GM19023 (cell line): ENCODE data around the gene SPINT1.
"Not testable (repeated sequence)": the region's sequence is repeated elsewhere in the genome, so short reads cannot be mapped to it uniquely, and the experiment has no call there.

Experiments
- ATAC-seq: cut with Tn5 transposase; IDR thresholded peaks from one replicate; pipeline ENCODE4 v1.9.1; 2021; ENCODE audit warnings: mild to moderate bottlenecking, moderate library complexity; ENCODE audit not compliant: unreplicated experiment

The SPINT1 gene

DNA sequence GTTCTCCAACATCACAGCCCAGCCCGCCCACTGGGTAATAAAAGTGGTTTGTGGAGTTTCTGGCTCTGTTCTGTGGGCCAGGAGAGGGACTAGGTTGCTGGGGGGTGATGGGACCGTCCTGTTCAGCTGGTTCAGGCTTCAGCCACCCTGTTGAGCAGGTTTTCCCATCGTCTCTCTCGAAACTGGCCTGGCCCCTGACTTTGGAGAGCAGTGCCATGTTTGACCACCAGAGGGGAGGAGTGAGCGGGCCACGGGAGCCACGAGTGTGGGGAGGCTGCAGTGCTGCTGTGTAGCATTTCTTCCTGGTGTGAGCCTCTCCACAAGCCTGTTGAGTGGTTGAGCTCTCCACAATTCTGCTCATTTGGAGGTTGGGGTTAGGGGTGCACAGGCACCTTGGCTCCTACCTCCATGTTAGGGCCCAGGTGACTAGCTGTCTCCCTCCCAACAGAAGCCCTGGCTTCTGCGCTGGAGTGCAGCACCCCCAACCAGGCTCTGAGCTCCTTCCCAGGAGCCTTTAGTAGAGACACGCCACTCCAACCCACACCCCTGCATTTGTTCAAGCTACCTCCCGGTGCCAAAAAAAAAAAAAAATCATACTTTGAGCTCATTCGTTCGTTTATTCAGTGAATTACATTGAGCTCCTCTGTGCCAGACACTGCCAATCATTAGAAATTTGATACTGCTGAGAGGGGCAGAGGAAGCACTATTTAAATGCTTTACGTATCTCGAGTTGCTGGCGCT is 13.9 kb downstream of the SPINT1 start:
- ATAC-seq, result peak; percentile 75

DNA sequence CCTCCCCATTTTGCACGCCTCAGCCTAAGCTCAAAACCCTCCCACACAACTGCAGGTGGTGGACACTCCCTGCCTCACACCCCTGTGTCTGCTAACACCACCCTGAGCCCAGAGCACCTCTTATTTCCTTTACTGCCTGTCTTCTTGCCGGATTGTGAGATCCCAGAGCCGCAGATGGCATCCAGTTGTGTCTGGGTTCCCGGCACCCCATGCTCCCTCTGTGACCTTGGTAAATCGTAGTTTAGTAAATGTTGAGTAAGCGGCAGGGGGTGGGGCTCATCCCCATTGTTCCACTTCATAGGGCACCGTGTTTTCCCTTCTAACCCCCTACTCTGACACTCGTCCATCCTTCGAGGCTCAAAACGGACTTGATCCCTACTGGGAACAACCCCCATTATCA is 14.9 kb downstream of the SPINT1 start:
- no peak for ATAC-seq

DNA sequence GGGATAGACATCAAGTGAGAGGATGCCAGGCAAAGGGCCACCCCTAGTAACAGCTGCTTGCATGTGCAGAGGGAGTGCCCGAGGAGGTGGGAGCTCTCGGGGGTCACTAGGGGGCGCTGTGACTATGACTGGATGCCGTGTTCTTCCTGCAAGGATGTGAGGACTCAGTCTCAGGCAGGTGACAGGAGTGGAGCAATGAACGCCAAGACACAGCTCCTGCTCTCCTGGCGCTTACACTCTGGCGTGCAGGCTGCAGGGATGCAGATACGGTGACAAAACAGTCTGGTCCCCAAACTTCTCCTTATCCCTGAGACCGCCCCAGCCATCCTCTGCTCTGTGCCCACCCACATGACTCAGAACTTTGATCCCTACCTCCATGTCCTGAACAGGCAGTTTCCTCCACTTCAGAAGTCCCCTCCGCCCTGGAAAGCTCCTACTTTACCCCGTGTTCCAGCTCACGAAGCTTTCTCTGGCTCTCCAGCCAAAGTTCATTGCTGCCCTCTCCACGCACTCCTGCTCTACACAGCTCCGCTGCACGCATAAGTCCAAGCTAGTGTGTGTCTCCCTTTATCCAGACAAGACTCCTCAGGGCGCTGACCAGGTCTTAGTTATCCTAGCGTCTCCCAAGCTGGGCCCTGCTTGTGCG is 15.5 kb downstream of the SPINT1 start:
- ATAC-seq, result no peak

DNA sequence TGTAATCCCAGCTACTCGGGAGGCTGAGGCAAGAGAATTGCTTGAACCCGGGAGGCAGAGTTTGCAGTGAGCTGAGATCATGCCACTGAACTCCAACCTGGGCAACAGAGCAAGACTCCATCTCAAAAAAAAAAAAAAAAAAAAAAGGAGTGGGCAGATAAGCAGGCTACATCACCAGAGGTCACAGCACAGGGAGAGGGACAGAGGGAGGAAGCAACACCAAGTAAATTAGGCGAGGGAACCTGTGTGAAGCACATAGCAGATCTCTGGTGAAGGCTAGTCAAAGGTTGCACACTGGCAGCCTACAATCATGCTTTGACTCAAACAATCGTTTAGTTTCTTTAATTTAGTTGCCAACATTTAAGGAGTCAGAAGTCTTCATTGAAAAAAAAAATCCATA is 17.3 kb downstream of the SPINT1 start:
- not testable (repeated sequence) for ATAC-seq

DNA sequence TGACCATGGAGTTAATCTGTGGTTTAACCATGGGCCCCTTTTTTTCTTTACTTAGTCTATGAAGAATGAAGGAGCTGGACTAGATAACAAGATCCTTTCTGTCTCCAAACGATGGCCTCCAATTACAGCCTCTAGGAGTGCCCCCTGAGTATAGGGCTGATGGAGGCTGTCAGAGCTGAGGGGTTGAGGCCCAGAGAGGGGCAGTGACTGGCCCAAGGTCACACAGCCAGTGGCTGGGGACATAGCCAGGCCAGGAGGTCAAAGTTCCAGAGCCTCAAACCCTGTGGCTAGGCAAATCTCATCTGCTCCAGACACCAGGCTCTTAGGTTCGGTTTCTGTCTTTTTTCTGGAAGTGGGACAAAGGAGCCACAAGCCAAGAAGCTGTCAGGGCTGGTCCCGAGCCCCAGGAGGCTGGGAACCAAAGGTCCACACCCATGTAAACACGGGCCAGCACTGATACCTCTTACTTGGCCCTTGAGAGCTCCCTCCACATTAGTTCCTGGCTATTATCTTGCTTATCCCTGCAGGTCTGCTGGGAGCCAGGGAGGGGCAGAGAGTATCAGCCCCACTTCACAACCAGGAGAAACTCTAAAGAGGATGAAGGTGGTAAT is 19.9 kb downstream of the SPINT1 start:
- no peak for ATAC-seq

DNA sequence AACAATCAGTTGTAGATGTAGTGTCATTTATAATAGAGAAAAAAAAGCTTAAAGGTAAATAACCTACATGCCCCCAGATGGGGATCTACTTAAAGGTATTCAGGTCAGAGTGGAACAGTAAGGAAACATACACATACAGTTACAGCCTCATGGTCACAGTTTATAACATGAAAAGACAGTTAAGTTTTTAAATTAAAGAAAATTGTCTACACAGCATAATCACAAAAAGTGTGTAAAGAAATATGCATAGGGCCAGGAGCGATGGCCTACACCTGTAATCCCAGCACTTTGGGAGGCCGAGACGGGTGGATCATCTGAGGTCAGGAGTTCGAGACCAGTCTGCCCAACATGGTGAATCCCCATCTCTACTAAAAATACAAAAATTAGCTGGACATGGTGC is 23.4 kb downstream of the SPINT1 start:
- ATAC-seq, result no peak

DNA sequence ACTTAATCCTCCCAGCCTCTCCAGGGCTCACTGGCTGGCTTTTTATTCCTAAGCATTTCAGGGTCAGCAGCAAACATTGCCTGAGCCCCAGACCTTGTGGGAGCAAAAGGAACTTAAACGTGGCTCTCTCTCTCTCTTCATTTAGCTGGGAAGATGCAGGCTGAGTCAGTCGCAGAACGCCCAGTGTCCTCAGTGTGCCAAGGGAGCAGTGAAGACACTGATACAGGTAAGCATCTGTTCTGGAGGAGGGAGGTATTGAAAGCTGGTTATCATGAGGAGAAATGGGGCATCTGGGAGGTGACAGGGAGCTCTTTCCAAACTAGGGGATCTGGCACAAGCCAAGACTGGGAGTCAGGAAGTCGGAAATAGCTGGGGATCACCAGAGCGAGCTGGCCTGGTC is 25.8 kb downstream of the SPINT1 start:
- no peak for ATAC-seq

DNA sequence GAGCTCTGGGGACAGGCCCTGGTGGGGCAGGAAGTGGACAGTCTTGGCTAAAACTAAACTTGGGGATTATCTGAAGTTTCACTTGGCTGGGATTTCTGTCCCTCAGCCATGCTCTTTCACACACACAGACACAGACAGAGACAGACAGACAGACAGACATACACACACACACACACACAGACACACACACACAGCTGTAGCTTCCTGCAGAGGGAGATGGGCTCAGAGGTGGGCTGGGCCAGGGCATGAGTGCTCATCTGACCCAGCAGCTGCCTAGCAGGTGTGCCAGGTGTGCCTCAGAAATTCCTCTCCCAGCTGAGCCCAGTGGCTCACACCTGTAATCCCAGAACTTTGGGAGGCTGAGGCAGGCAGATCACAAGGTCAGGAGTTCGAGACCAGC is 26.9 kb downstream of the SPINT1 start:
- no peak for ATAC-seq

DNA sequence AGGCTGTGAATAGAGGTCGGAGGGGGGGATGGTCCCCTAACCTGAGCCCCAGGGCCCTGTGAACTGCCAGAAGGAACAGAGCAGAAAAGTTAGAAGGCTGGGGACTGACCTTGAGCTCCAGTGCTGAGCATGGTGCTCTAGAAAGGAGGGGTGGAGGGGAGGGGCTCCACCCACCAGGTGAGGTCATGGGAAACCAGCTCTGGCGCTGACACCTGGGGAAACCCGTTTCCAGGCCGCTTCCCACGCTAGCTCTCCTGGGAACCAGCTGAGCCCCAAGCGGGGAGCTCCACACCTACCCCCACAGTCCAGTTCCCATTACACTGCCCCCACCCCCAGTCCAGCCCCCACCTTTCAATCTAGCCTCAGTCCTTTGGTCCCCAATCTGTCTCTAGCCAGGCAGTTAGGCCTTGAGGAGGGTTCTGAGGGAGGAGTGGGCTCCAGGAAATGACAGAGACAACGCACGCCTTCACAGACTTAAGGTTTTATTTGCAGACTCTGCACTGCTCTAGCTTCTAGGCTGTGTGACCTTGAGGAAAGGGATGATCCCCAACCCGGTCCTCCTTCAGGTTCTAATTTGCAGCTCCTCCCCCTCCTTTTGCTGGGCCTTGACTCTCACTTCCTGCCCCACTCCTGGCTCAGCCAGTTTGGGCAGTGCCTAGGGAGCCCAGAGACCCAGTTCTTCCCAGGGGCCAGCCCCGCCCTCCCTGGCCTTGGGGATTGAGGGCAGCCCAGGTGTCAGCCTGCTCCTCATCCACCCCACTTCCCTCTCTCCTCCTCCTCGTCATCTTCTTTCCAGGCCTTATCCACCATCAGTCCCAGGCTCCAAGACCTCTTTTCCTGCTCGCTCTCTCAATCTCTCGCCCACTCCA is 28.1 kb downstream of the SPINT1 start:
- no peak for ATAC-seq

DNA sequence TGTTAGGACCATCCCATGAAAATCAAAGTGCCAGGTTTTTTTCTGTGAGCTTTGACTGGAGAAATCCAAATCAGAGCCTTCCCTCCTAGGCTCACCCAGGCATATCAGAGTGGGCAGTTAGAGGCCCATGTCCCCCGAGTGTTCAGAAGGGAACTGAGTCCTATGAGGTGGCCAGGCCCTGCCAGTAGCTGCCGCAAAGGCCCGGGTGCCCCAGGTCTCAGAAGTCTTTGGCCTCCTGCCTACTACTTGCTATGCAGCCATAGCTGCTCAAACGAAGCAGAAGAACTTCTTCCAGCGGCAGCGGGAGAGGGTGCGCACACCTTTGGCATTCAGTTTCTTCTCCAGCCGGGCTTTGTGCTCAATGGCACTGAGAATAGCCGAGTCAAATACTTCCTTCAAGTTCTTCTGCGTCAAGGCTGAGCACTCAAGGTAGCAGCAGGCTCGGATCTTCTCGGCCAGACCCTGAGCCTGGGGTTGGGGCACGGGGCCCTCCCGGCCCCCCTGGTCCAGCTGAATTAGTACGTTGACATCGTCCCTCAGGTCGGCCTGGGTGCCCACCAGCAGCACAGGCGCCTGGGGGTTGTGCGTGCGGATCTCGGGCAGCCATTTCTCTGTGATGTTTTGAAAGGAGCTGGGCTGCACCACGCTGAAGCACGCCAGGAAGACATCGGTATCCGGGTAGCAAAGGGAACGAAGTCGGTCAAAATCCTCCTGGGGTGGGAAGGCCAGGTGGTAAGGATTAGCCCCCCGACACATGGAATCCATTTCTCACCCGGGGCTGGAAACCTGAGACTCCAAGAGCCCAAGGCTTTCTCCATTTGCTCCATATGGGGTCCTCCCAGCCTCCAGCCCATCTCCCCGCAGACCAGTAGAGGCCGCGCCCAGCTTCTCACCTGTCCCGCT is 29.2 kb downstream of the SPINT1 start:
- no peak for ATAC-seq

DNA sequence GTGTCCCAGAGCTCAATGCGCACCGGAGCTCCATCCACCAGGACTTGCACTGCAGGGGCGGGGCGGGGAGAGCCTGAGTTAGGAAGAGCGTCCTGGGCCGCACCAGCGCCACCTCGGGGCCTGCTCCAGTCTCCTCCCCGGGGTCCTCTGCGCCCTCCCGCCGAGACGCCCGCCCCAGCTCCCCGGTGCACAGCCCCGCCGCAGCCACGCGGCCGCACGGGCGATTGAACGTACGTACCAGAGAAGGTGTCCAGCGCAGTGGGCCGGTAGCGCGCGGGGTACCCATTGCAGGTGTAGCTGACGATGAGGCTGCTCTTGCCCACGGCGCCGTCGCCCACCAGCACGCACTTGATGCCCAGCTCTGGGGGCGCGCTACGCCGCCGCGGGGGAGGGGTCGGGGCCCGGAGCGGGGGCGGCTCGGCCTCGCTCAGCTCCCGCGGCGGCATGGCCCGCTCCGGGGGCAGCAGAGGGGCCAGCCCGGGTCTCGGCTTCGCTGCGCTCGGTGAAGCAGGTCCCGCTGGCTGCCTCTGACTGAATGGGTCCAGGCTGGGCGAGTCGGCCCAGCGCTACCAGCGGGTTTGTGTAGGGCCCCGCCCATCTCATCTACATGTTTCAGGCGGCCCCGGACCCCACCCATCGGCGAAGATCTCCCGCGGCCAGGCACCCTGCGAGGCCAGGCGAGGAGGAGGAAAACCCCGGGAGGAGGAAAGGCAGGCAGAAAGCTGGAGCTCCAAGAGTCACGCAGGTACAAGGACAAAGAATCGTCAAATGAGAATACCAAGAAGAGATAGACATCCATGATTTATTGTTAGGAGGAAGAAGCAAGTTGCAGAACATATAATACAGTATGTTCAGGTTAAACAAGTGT is 30.1 kb downstream of the SPINT1 start, which contains the start of gene RHOV:
Gene RHOV (minus strand): TSS at position 541 of the 868 bp plus-strand sequence. CDS start 95 bp downstream, at position 446.
- peak; percentile 65 for ATAC-seq

DNA sequence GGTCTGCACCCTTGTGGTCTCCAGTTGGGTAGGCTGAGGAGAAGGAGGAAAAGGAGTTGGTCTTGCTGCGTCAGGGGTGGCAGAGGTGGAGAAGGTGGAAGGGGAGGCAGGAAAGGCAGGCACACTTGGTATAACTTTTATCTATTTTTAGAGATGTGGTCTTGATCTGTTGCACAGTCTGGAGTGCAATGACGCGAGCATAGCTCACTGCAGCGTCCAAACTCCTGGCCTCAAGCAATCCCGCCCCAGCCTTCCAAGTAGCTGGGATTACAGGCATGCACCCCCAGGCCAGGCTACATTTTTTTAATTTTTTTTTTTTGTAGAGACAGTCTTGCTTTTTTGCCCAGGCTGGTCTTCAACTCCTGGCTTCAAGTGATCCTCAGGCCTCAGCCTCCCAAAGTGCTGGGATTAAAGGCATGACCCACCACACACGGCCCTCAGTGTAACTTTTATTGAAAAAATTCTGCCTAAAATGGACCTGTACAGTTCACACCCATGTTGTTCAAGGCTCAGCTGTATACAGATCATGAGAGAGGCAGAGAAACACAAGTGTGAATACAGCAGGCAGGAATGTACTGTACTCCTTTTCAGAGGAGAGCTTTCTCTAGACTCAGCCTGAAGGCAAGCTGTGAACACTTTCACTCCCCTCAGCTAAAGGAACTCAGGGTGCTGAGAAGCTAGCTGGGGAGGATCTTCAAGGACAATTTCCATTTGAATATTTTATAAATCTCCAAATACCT is 32.3 kb downstream of the SPINT1 start:
- no peak for ATAC-seq

DNA sequence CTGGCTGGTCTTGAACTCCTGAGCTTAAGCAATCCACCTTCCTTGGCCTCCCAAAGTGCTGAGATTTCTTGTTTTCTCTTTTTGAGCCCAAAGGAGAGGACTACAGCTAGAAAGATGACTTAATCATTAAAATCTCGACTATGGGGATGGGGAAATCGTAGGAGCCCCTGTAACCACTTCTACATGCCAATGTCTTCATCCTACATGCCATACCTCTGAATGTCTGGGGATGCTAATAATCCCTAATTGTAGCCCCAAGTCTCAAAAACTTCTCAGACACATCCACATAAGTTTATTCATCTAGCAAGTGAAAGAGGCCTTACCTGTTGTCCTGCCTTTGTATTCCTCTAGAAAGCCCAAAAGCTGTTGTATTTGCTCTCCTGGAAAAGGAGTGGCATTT is 33.8 kb downstream of the SPINT1 start:
- no peak for ATAC-seq

DNA sequence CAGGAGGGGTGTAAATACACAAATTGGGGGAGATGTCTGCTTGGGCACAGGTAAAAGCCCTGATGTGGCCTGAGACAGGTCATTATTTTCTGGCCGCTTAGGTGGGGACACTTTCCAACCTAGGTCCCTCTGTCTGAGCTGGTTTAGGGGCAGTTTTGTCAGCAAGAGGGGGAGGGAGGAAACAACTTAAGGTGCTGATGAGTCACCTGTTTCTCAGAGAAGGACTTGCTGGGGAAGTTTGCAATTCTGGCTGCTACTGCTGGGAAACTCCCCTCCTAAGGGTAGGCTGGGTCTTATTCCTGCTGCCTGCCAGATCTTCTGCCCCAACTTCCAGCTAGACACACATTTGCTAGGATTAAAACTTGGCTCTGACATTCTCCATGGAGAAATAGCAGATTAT is 34.9 kb downstream of the SPINT1 start:
- peak; percentile 56 for ATAC-seq

DNA sequence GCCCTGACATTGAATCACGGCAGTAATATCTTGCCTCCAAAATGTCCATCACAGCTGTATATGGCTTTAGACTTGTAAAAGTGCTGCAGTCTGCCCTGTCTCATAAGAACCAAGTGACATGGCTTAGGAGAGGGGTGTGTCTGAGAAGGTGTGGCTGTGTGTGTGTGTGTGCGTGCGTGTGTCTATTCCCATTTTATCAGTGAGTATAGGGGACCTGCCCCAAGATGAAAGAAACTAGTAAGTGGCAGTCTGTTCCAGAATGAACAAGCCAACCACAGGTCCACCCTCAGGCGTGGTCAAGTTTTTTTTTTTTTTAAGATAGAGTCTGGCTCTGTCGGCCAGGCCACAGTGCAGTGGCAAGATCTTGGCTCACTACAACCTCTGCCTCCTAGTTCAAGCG is 35.8 kb downstream of the SPINT1 start:
- ATAC-seq, result no peak

DNA sequence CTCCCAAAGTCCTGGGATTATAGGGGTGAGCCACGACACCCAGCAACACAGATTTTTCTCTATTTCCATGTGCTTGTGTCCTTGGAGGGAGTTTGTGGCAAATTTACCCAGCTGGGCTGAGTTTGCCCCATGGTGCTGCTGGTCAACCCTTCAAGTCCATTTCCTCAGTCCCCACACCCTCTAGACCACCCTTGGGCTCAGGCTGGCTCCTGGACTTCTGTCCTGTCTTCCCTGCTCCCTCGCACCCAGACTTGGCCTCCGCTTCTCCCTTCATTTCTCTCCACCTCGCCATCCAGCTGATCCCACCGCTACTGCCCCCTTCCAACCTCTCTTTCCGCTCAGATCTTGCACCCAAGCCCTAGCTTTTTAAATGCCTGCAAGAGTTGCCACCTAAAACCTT is 37.5 kb downstream of the SPINT1 start:
- ATAC-seq, result no peak

DNA sequence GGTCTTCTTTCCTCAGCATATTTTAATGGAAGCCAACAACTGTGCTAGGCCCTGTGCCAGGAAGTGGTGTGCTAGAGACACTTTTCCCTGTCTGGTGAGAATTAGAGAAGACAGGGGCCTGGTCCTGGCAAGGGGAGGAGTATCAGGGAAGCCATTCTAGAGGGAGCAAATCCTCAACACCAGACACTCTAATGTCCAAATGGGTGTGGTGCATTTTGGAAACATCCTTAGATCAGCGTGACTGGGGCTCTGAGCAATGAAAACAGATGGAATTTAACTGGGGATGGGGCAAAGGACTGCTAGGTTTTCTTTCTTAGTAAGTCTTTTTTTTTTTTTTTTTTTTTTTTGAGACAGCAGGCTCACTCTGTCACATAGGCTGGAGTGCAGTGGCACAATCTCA is 42.7 kb downstream of the SPINT1 start:
- no peak for ATAC-seq

DNA sequence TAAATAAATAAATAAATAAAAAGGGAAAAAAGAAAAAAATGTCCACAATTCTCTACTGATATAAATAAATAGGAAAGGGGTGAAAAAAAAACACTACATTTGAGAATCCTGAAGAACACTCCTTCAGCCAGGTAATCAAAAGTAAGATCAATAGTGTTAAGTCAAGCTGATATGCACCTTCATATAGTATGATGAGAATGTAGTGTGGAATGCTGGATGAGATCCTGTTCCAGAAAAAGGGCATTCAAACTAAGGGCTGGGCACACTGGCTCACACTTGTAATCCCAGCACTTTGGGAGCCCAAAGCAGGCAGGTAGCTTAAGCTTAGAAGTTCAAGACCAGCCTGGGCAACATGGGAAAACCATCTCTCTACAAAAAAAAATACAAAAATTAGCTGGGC is 45.3 kb downstream of the SPINT1 start:
- no peak for ATAC-seq

DNA sequence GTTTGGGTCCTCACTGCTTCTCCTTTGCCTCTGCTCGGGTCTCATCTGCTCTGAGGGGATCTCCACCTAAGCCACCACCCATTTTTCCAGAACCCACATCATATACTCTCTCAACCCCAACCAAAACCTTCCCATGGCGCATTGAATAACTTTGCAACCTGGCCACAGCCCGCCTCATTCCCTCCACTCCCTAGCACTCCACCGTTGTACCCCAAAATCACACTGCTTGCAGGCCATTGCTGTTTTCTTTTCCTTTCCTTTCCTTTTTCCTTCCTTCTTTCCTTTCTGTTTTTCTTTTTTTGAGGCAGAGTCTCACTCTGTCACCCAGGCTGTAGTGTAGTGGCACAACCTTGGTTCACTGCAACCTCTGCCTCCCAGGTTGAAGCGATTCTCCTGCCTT is 47.3 kb downstream of the SPINT1 start:
- ATAC-seq, result no peak
